Measurements from ENCODE around the gene HOXD4. TPM values are rescaled to one million over a fixed set of nuclear protein-coding genes. Genes with fewer than 3 reads are reported as not detected.

HOXD4 gene
- total and polyA plus RNA-seq, 9 donors = 6.2 to 16.5 (median 11.6) TPM

DNA sequence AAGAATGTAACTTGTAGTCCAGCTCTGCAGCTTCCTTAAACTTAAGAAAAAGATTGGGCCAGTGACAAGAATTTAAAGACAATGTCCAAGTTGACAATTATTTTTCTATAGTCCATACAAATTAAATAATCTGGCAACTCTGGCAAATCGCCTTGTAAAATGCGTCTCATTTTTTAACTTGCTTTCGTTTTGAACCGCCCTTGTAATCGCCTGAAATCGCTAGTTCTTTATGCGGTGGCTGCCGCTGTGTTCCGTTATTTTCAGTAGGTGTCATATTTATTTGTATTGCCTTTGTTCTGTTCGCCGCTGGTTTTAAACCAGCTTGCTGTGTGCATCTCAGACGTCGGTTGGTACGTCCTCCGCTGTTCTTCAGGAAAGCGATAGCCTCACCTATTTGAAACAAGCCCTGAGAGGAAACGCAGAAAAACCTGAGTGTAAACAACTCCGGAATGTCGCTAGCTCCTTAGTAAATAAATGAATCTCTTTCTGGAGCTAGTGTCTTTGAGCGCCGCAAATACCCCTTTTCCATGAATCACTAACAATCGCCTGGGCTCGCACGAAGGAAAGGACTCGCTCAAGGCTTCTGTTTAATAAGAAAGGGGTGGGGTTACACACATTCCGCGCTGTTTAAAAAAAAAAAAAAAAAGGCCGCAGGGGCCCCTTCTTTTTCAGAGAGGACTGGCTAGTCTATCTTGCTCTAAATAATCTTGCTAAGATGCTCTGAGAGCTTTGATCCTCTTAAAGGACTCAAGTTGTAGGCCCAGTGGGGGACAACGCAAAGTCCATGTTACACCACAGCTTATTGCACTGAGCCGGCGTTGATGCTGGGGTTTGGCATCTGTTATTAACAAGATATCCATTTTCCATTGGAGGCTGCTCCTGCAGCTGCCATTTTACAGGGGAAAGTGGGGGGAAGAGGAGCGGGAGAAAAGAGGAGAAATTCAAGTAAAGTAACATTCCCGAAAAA, 18.9 kb upstream of the HOXD4 start:
- Histone ChIP-seq H3K27me3 (no peaks in the 10 kb centered on the region), H3K4me1 (ENCODE audit: insufficient read depth) (peaks cover 17% of the 10 kb centered on the region), H3K27ac (peak overlapping the region; percentile 10 to 99), H3K9me3 (no peaks in the 10 kb centered on the region), H3K4me3 (peak overlapping the region; percentile 55), H3K36me3 (no peaks in the 10 kb centered on the region)
- TF ChIP-seq EP300 (IDR thresholded peaks at IDR 0.05) = no peak
- TF ChIP-seq, protein P1, sequence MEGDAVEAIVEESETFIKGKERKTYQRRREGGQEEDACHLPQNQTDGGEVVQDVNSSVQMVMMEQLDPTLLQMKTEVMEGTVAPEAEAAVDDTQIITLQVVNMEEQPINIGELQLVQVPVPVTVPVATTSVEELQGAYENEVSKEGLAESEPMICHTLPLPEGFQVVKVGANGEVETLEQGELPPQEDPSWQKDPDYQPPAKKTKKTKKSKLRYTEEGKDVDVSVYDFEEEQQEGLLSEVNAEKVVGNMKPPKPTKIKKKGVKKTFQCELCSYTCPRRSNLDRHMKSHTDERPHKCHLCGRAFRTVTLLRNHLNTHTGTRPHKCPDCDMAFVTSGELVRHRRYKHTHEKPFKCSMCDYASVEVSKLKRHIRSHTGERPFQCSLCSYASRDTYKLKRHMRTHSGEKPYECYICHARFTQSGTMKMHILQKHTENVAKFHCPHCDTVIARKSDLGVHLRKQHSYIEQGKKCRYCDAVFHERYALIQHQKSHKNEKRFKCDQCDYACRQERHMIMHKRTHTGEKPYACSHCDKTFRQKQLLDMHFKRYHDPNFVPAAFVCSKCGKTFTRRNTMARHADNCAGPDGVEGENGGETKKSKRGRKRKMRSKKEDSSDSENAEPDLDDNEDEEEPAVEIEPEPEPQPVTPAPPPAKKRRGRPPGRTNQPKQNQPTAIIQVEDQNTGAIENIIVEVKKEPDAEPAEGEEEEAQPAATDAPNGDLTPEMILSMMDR (IDR thresholded peaks at IDR 0.05) = no peak
- no peak for TF ChIP-seq POLR2A (IDR thresholded peaks at IDR 0.05)
- intact Hi-C loops (cut with DNase I) = loop anchor here in 1 of 4 donors (10.0 kb wide), 1 partner anchor 1132 kb away; the partner anchor contains the start of gene NFE2L2
- 5 to 18% (median 11%) methylated on average over 33 of the region's 33 CpGs for WGBS, 3 donors
- DNase-seq = peak in 1 of 5 donors; percentile 28

DNA sequence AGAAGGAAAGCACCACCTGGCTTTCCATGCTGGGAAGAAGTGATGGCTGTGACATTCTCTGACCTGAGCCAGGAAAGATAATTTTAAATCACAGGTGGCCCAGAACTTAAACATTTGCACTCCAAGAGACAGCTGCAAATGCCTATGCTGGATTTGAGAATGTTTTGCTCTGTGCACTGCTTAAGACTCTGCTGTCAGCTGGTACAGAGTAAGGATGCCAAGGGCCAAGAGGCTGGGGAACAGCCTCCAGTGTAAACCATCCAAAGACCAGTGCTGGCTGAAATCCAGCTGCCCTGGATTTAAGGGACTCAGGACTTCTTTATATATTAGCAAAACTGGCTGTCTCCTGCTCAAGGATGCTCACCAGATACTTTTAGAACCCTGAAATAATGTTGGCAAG, 18.0 kb upstream of the HOXD4 start:
- H3K27me3 ChIP-seq = no peaks in the 10 kb centered on the region
- peaks cover 16% of the 10 kb centered on the region for H3K4me1 ChIP-seq (ENCODE audit: insufficient read depth)
- intact Hi-C loops (cut with DNase I) = loop anchor here in 1 of 4 donors (10.0 kb wide), 1 partner anchor 1131 kb away; the partner anchor contains the start of gene NFE2L2
- no peaks in the 10 kb centered on the region for H3K36me3 ChIP-seq
- no peak overlapping the region for H3K4me3 ChIP-seq
- peak overlapping the region; percentile 6 to 99 for H3K27ac ChIP-seq
- no peaks in the 10 kb centered on the region for H3K9me3 ChIP-seq
- DNase-seq = peak in 2 of 5 donors; percentile 45 to 61
- TF ChIP-seq POLR2A (IDR thresholded peaks at IDR 0.05) = no peak
- TF ChIP-seq, protein P1 (IDR thresholded peaks at IDR 0.05) = no peak
- TF ChIP-seq EP300 (IDR thresholded peaks at IDR 0.05) = no peak

DNA sequence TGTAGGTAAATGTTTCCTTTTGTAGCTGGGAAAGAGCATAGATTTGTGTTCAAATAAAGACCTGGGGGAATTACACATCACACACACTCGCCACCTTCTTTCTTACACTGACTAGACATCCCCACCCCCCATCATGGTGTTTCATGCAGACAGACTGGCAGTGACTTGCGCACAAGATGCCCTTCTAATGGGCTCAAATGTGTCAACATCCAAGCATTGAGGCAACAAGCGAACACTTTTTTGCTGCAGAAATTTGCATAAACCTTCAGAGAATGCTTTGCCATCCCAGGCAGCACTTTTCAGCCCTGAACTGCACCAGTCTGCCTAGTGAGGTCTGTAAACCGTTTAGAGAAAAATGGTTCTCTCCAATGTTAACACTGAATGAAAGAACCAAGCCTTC, 17.3 kb upstream of the HOXD4 start:
- Histone ChIP-seq H3K27ac (peak overlapping the region in 1 of 2 donors; percentile 99), H3K27me3 (no peaks in the 10 kb centered on the region), H3K4me1 (ENCODE audit: insufficient read depth) (peaks cover 16% of the 10 kb centered on the region), H3K9me3 (no peaks in the 10 kb centered on the region), H3K4me3 (no peak overlapping the region), H3K36me3 (no peaks in the 10 kb centered on the region)
- DNase-seq = no peak
- TF ChIP-seq, protein P1 (IDR thresholded peaks at IDR 0.05) = no peak
- TF ChIP-seq EP300 (IDR thresholded peaks at IDR 0.05) (no peak), POLR2A (IDR thresholded peaks at IDR 0.05) (no peak)
- intact Hi-C loops (cut with DNase I) = loop anchor here in 1 of 4 donors (10.0 kb wide), 1 partner anchor 1131 kb away; the partner anchor contains the start of gene NFE2L2
- WGBS, 3 donors = 72 to 79% (median 78%) methylated on average over 4 of the region's 4 CpGs

DNA sequence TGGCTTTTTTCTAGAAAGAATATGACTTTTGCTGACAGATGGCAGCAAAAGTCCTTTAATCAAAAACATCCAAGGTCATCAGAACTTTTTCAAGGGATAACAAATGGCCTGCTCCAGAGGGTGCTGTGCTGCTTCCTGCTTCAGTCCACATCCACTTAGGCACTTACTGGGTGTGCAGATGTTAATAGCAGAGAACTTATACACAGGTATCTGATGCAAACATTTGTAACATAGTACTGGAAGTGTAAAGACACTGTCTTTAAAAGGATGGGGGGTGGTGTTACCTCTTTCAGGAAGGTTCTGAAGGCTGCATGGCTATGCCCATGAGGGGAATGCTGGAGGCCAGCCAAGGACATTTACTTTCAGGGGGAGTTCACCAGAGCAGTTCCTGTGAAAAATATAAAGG, 16.3 kb upstream of the HOXD4 start:
- H3K36me3 ChIP-seq = no peaks in the 10 kb centered on the region
- DNase-seq = peak in 3 of 5 donors; percentile 34 to 64 (median 53)
- H3K4me3 ChIP-seq = no peak overlapping the region
- TF ChIP-seq POLR2A (IDR thresholded peaks at IDR 0.05) = no peak
- no peak for TF ChIP-seq EP300 (IDR thresholded peaks at IDR 0.05)
- TF ChIP-seq, protein P1 (IDR thresholded peaks at IDR 0.05) = no peak
- no peaks in the 10 kb centered on the region for H3K9me3 ChIP-seq
- peaks cover 16% of the 10 kb centered on the region for H3K4me1 ChIP-seq (ENCODE audit: insufficient read depth)
- peak overlapping the region; percentile 93 to 99 for H3K27ac ChIP-seq
- intact Hi-C loops (cut with DNase I) = loop anchor here in 1 of 4 donors (10.0 kb wide), 1 partner anchor 1130 kb away; the partner anchor contains the start of gene NFE2L2
- no peaks in the 10 kb centered on the region for H3K27me3 ChIP-seq
